Neural progenitor cell (in vitro differentiated cells): ENCODE results near the gene RAB36. TPM values are rescaled to one million over a fixed set of nuclear protein-coding genes. Genes with fewer than 3 reads are reported as not detected.
"Not testable (repeated sequence)": the region's sequence is repeated elsewhere in the genome, so short reads cannot be mapped to it uniquely, and the experiment has no call there.

ENCODE experiments used
- DNase-seq: peaks from one replicate; pipeline ENCODE4 v3.0.0-alpha.2; 2016; ENCODE audit warnings: low spot score
- H2AFZ ChIP-seq: fragments of 200-600 bp; sonication (generic); replicated peaks from 2 replicates; pipeline ENCODE4 v1.6.1; 2016; ENCODE audit warnings: antibody characterized with exemption
- H3F3A ChIP-seq: fragments of 200-600 bp; sonication (generic); 2 replicates; pipeline ENCODE4 v1.6.1; 2016; ENCODE audit warnings: antibody characterized with exemption, low read depth
- H3K27ac ChIP-seq: fragments of 200-600 bp; sonication (generic); 2 replicates; pipeline ENCODE4 v1.5.1; 2016; ENCODE audit warnings: mild to moderate bottlenecking
- H3K27me3 ChIP-seq: fragments of 200-600 bp; sonication (generic); 2 replicates; pipeline ENCODE4 v1.6.1; 2016; ENCODE audit warnings: mild to moderate bottlenecking, moderate library complexity
- H3K36me3 ChIP-seq: fragments of 200-600 bp; sonication (generic); 2 replicates; pipeline ENCODE4 v1.5.1; 2016
- H3K4me1 ChIP-seq: fragments of 200-600 bp; sonication (generic); 2 replicates; pipeline ENCODE4 v1.6.1; 2016; ENCODE audit warnings: mixed run types
- H3K4me2 ChIP-seq: fragments of 200-600 bp; sonication (generic); 2 replicates; pipeline ENCODE4 v1.6.1; 2016
- H3K4me3 ChIP-seq: fragments of 200-600 bp; sonication (generic); 2 replicates; pipeline ENCODE4 v1.5.1; 2016
- H3K79me2 ChIP-seq: fragments of 200-600 bp; sonication (generic); 2 replicates; pipeline ENCODE4 v1.6.1; 2016; ENCODE audit warnings: low read depth
- H3K9ac ChIP-seq: fragments of 200-600 bp; sonication (generic); 2 replicates; pipeline ENCODE4 v1.6.1; 2016
- H3K9me3 ChIP-seq: fragments of 200-600 bp; sonication (generic); 2 replicates; pipeline ENCODE4 v1.5.1; 2016; ENCODE audit warnings: low read depth
- H4K20me1 ChIP-seq: fragments of 200-600 bp; sonication (generic); 2 replicates; pipeline ENCODE4 v1.6.1; 2016; ENCODE audit warnings: low read depth
- H3K27ac Mint-ChIP-seq: 3 replicates; pipeline ENCODE4 v1.8.0; 2021; ENCODE audit warnings: mixed read lengths
- H3K27me3 Mint-ChIP-seq: 2 replicates; pipeline ENCODE4 v1.8.0; 2022; ENCODE audit warnings: low read depth, mild to moderate bottlenecking, inconsistent platforms, moderate library complexity, mixed read lengths; ENCODE audit not compliant: insufficient read depth
- H3K36me3 Mint-ChIP-seq: 3 replicates; pipeline ENCODE4 v1.8.0; 2021; ENCODE audit warnings: mixed read lengths
- H3K4me1 Mint-ChIP-seq: 3 replicates; pipeline ENCODE4 v1.8.0; 2021; ENCODE audit warnings: mixed read lengths
- H3K4me3 Mint-ChIP-seq: 3 replicates; pipeline ENCODE4 v1.8.0; 2021; ENCODE audit warnings: mild to moderate bottlenecking, moderate library complexity, mixed read lengths
- H3K9me3 Mint-ChIP-seq: 3 replicates; pipeline ENCODE4 v1.8.0; 2020; ENCODE audit warnings: mixed read lengths
- CTCF ChIP-seq: fragments of 200-600 bp; sonication (generic); IDR thresholded peaks from 2 replicates; pipeline ENCODE4 v1.5.1; 2017; ENCODE audit warnings: antibody characterized with exemption, mild to moderate bottlenecking
- EZH2 ChIP-seq: fragments of 200-600 bp; sonication (generic); IDR thresholded peaks from 2 replicates; pipeline ENCODE4 v1.6.1; 2017; ENCODE audit warnings: antibody characterized with exemption, mild to moderate bottlenecking, moderate library complexity
- EZH2phosphoT487 ChIP-seq: fragments of 200-600 bp; sonication (generic); IDR thresholded peaks from 2 replicates; pipeline ENCODE4 v1.6.1; 2017; ENCODE audit warnings: antibody characterized with exemption
- total RNA-seq: library from RNA; depleted of rRNA; stranded (reverse); fragments of >200 nt; gene quantifications from 2 replicates; pipeline ENCODE4 v1.2.3, GENCODE V29; 2015; ENCODE audit warnings: low replicate concordance

Gene RAB36
- total RNA-seq, 1 donor from 2014 or later = 2.9 TPM

GRCh38 chr22:23131931-23132330 is 13.3 kb upstream of the RAB36 start:
- H3K4me3 ChIP-seq = no peak overlapping the region
- DNase-seq = no peak
- H2AFZ ChIP-seq = no peak overlapping the region
- Mint-ChIP-seq H3K4me3 (no peak overlapping the region), H3K4me1 (peaks cover 10% of the 10 kb centered on the region), H3K9me3 (no peaks in the 10 kb centered on the region), H3K27me3 (peaks cover 2% of the 10 kb centered on the region), H3K27ac (no peak overlapping the region), H3K36me3 (no peaks in the 10 kb centered on the region)
- no peaks in the 10 kb centered on the region for H3K36me3 ChIP-seq
- TF ChIP-seq EZH2 (no peak), CTCF (no peak), EZH2phosphoT487 (no peak)
- no peaks in the 10 kb centered on the region for H3F3A ChIP-seq
- H3K27ac ChIP-seq = no peak overlapping the region
- H3K9me3 ChIP-seq = no peaks in the 10 kb centered on the region
- no peaks in the 10 kb centered on the region for H3K27me3 ChIP-seq
- peaks cover 2% of the 10 kb centered on the region for H3K4me1 ChIP-seq
- no peaks in the 10 kb centered on the region for H3K79me2 ChIP-seq
- no peaks in the 10 kb centered on the region for H4K20me1 ChIP-seq
- H3K9ac ChIP-seq = no peak overlapping the region
- H3K4me2 ChIP-seq = no peak overlapping the region

GRCh38 chr22:23132376-23133091 is 12.7 kb upstream of the RAB36 start:
- Mint-ChIP-seq H3K27ac (no peak overlapping the region), H3K4me3 (no peak overlapping the region), H3K27me3 (peaks cover 2% of the 10 kb centered on the region), H3K36me3 (no peaks in the 10 kb centered on the region), H3K4me1 (peaks cover 10% of the 10 kb centered on the region), H3K9me3 (no peaks in the 10 kb centered on the region)
- Histone ChIP-seq H3K9ac (no peak overlapping the region), H3K4me2 (no peak overlapping the region), H2AFZ (no peak overlapping the region), H3K4me3 (no peak overlapping the region), H3K9me3 (no peaks in the 10 kb centered on the region), H4K20me1 (no peaks in the 10 kb centered on the region), H3K36me3 (no peaks in the 10 kb centered on the region), H3K27me3 (no peaks in the 10 kb centered on the region), H3K4me1 (peaks cover 2% of the 10 kb centered on the region), H3F3A (no peaks in the 10 kb centered on the region), H3K27ac (no peak overlapping the region), H3K79me2 (no peaks in the 10 kb centered on the region)
- TF ChIP-seq EZH2phosphoT487 (no peak), CTCF (no peak), EZH2 (no peak)
- no peak for DNase-seq

- Mint-ChIP-seq H3K27ac (no peak overlapping the region), H3K36me3 (no peaks in the 10 kb centered on the region), H3K4me1 (peaks cover 5% of the 10 kb centered on the region), H3K4me3 (no peak overlapping the region), H3K9me3 (no peaks in the 10 kb centered on the region), H3K27me3 (peaks cover 2% of the 10 kb centered on the region)
- Histone ChIP-seq H4K20me1 (no peaks in the 10 kb centered on the region), H3K27me3 (no peaks in the 10 kb centered on the region), H3K4me1 (no peaks in the 10 kb centered on the region), H3F3A (no peaks in the 10 kb centered on the region), H2AFZ (no peak overlapping the region), H3K36me3 (no peaks in the 10 kb centered on the region), H3K4me3 (no peak overlapping the region), H3K79me2 (no peaks in the 10 kb centered on the region), H3K4me2 (no peak overlapping the region), H3K9ac (no peak overlapping the region), H3K9me3 (no peaks in the 10 kb centered on the region), H3K27ac (no peak overlapping the region)
- DNase-seq = no peak
- TF ChIP-seq CTCF (no peak), EZH2phosphoT487 (no peak), EZH2 (no peak)
These were observed 11.4 kb upstream of the RAB36 start for GRCh38 chr22:23133922-23134321.

GRCh38 chr22:23136991-23137390 is 8.3 kb upstream of the RAB36 start:
- H3K9me3 ChIP-seq, H3K4me3 Mint-ChIP-seq, H3K27ac Mint-ChIP-seq, DNase-seq, H3K9me3 Mint-ChIP-seq, H3F3A ChIP-seq, H3K36me3 ChIP-seq, H3K36me3 Mint-ChIP-seq, H3K4me1 ChIP-seq, H3K27me3 ChIP-seq, H2AFZ ChIP-seq, H3K4me2 ChIP-seq, H3K27ac ChIP-seq, H3K4me3 ChIP-seq, H3K79me2 ChIP-seq, H3K27me3 Mint-ChIP-seq, H3K9ac ChIP-seq, H4K20me1 ChIP-seq: not testable (repeated sequence)
- peaks cover 15% of the 10 kb centered on the region for H3K4me1 Mint-ChIP-seq
